ENCODE measurements around the gene RUNX2.

DNA sequence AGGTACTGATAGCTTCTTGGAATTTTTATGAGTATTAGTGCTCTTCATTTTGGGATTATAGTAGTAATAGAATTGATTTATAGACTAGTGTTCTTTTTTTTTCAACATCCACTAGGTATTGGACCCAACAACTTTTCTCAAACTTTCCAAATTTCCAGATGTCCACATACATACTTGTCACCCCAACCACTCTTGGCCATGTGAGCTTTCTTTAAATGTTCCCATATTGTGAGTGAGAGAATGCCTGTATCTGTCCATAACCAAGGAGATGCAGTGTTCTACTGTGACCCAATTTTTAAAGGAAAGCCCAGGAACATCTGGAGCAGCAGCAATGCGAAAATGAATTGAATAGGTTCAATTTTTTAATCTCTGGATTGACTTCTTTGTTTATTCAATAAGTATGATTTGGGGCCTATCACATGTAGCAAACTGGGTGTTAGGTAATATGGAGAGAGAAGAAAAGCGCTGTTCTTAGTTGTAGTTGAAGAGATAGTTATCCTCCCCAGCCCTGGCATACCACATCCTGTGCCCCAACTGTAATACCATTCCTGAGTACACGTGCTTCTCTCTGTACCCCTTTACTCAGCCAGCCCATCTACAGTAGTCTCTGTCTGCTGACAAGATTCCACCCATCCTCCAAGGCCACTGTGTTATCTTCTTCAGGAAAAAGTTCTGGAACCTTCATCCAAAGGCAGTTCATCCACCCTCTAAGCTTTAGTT, 166.4 kb downstream of the RUNX2 start:
- TF ChIP-seq, protein P1, sequence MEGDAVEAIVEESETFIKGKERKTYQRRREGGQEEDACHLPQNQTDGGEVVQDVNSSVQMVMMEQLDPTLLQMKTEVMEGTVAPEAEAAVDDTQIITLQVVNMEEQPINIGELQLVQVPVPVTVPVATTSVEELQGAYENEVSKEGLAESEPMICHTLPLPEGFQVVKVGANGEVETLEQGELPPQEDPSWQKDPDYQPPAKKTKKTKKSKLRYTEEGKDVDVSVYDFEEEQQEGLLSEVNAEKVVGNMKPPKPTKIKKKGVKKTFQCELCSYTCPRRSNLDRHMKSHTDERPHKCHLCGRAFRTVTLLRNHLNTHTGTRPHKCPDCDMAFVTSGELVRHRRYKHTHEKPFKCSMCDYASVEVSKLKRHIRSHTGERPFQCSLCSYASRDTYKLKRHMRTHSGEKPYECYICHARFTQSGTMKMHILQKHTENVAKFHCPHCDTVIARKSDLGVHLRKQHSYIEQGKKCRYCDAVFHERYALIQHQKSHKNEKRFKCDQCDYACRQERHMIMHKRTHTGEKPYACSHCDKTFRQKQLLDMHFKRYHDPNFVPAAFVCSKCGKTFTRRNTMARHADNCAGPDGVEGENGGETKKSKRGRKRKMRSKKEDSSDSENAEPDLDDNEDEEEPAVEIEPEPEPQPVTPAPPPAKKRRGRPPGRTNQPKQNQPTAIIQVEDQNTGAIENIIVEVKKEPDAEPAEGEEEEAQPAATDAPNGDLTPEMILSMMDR (IDR thresholded peaks at IDR 0.05; ENCODE audit: low read length), result no peak
- TF ChIP-seq EZH2 (IDR thresholded peaks at IDR 0.05; ENCODE audit: borderline replicate concordance, low read length), result no peak

All from OCI-LY1 (cell line).